GM11168 (cell line): ENCODE results near the gene CD69.
"Not testable (repeated sequence)": the region's sequence is repeated elsewhere in the genome, so short reads cannot be mapped to it uniquely, and the experiment has no call there.

Experiments
- in situ Hi-C: fragments of 300-500 bp; cut with MboI; formaldehyde crosslinking; loops from one replicate; pipeline ENCODE4 v1.12.0; 2022; ENCODE audit warnings: low sequenced_read_pairs; ENCODE audit not compliant: unreplicated experiment

The CD69 gene

GRCh38 chr12:9752145-9752933, 8.4 kb downstream of the CD69 start:
- in situ Hi-C loops: loop anchor here (5.0 kb wide), 1 partner anchor 45 kb away; no protein-coding TSS in a partner anchor

- in situ Hi-C loops: loop anchor here (5.0 kb wide), 1 partner anchor 46 kb away; no protein-coding TSS in a partner anchor
Observed at GRCh38 chr12:9751204-9752144, 9.2 kb downstream of the CD69 start.

DNA sequence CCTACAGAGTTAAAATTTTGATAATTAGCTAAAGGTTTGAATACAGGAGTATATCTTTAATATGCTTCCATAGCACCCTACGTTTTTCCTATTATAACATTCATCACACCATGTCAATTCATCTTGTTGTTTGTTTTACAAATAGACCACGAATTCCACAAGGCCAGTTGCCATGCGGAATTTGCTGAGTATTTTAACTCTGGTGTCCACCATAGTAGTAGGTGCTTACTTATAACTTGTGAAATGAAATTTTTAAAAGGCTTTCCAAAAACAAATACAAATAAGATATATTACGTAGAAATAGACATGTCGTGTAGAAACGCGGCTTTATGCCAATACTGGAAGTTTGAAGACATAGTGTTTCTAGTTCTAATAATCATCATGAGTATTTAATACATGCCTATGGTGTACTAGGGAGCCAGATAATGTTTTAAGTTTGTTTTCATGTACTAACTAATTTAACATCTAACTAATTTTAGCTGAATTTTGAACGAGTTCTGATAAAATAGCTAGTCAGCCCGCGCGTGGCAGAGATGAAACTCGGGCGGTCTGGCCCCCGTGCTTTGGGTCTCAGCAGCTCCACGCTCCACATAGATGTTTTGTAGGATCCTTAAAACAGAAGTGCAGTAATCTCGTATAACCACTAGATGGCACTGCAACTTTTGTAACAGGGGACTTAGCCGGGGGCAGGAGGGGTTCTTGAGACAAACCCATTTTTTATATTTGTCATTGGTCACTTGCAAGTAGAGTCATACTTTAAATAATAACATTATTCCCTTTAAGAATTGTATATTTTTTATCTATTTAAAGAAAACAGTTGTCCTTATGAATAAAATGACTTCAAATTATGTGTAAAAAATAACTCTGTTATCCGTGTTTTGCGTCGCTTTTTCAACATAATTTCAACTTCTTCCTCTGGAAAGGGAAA, 10.2 kb downstream of the CD69 start:
- in situ Hi-C loops: loop anchor here (5.0 kb wide), 1 partner anchor 47 kb away; no protein-coding TSS in a partner anchor

- in situ Hi-C loops: loop anchor here (5.0 to 10.0 kb wide), 2 partner anchors 48 to 175 kb away; no protein-coding TSS in a partner anchor
Observed at GRCh38 chr12:9749640-9750039, 11.1 kb downstream of the CD69 start.

DNA sequence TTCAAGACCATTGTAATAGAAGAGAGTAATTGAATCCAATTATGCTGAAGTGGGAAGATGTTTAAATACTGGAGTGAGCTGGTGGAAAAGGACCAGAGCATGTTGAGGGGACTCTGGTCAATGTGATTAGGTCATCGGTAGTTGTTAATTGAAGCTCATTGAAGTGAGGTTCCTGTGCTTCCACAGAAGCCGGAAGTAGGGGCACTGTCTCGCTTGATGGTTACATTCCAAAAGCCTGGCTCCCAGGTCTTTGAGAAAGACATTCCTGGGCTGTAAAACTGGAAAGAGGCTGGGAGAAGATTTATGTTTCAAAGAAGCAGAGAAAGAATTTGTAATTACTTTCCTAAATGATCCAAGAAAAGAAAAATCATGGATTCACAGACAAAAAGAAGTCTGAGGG, 15.5 kb downstream of the CD69 start:
- in situ Hi-C loops: loop anchor here (10.0 kb wide), 1 partner anchor 180 kb away; no protein-coding TSS in a partner anchor

GRCh38 chr12:9742661-9743060, 18.0 kb downstream of the CD69 start:
- in situ Hi-C loops: loop anchor here (10.0 kb wide), 1 partner anchor 182 kb away; no protein-coding TSS in a partner anchor

DNA sequence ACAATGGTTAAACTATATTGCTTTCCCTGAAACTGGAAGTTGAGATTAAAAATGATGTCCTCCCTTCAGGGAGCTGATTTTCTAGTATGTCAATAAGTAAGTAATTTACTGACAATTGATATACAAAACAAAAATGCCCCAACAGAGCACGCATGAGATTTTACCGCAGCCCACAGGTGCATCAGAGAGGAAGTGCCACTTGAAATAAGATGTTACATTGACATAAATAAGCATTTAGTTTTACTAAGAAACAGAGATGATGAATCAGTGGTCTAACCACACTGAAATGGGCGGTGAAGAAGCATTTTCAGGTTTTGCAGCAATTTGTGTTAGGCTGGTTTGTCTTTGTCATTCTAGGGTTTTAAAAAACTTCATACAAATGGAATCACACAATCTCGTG, 19.0 kb downstream of the CD69 start:
- in situ Hi-C loops: loop anchor here (10.0 kb wide), 1 partner anchor 183 kb away; no protein-coding TSS in a partner anchor

DNA sequence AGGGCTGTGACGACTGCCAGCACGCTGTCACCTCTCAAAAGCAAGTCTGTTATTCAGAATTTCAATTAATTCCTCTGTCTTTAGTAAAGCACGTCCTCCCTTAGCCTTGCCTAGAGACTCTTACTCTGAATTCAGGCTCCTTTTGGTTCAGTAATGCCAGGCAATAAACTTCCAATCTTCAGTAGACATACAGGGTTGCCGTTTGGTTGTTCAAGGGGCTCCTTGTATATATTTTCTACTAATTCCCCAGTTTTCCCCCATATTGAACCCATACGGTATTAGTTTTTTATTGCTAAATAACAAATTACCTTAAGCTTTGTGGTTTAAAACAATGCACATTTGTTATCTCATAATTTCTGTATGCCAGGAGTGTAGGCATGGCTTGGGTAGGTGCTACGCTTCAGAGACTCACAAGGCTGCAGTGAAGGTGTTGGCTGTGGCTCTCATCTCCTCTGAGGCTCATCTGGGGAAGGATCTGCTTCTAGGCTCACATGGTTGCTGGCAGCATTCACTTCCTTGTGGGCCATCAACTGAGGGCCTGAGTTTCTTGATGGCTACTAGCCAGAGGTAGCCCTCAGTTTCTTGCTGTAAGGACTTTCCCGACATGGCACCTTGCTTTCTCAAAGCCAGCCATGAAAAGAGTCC, 20.5 kb downstream of the CD69 start:
- in situ Hi-C loops: loop anchor here (10.0 kb wide), 1 partner anchor 185 kb away; no protein-coding TSS in a partner anchor

GRCh38 chr12:9739404-9740105, 21.1 kb downstream of the CD69 start:
- in situ Hi-C loops: loop anchor here (10.0 kb wide), 1 partner anchor 185 kb away; no protein-coding TSS in a partner anchor

DNA sequence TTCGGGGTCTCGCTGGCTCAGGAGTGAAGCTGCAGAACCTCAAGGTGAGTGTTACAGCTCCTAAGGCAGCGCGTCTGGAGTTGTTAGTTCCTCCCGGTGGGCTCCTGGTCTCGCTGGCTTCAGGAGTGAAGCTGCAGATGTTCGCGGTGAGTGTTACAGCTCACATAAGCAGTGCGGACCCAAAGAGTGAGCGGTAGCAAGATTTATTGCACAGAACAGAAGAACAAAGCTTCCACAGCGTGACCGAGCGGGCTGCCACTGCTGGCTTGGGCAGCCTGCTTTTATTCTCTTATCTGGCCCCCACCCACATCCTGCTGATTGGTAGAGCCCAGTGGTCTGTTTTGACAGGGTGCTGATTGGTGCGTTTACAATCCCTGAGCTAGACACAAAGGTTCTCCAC, 21.8 kb downstream of the CD69 start:
- in situ Hi-C loops: not testable (repeated sequence)

DNA sequence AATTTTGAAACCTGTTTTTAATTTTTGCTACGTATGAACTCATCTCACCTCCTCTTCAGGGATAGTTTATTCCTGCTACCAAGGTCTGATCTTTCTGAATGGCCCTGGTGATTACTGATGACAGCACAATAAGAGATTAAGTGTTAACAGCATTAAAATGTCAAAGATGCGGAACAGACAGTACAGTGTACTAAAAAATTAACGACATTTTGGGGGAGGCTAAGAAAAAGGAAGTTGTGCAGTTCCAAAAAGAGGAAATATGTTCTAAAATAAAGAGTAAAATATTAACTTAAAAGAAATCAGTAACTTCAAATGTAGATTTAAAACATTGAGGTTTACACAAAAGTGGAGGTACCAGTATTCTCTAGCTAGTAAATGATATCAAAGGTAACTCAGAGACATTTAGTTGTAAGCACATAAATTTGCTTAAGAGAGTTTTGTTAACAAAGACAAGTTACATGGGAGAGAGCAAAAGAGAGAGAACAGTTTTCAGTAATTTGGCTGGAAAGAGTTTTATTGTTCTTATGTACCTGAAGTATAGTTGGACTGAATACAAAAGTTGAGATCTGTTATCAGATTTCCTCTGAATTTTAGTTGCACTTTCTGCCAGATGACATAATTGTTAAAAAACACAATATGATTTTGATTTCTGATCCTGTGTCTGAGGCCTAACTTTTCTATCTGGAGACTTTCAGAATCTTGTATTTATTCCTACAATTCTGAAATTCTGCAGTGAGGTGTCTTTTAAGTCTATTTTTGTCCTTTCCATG, 23.6 kb downstream of the CD69 start:
- in situ Hi-C loops: no loop called here

DNA sequence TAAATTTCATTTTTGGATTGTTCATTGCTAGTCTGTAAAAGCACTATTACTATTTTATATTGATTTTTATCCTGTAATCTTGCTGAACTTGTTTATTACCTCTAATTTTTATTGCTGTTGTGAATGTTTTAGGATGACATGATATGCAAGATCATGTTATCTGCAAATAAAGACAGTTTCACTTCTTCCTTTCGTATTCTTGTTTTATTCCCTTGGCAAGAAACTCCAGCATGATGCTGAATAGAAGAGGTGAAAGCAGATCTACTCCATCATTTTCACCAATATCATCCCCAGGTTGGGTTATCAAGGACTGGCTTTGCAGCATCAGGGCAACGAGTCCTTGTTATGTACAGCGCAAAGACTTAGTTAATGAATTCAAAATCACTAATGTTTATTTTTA, 25.1 kb downstream of the CD69 start:
- in situ Hi-C loops: no loop called here

GRCh38 chr12:9732921-9733461, 27.7 kb downstream of the CD69 start, which contains the start of gene CLECL1:
Gene CLECL1, minus strand, starts transcription at chr12:9733097.
- in situ Hi-C loops: no loop called here

- in situ Hi-C loops: no loop called here
Observed at GRCh38 chr12:9731797-9732196, 28.9 kb downstream of the CD69 start.

- in situ Hi-C loops: no loop called here
Observed at GRCh38 chr12:9731393-9731792, 29.3 kb downstream of the CD69 start.

- in situ Hi-C loops: no loop called here
Observed at GRCh38 chr12:9730591-9730990, 30.1 kb downstream of the CD69 start.

GRCh38 chr12:9730011-9730410, 30.7 kb downstream of the CD69 start:
- in situ Hi-C loops: no loop called here
